HL-60 (cell line): ENCODE measurements around the gene MBLAC1.

Experiments
- CTCF ChIP-seq: IDR thresholded peaks from one replicate; pipeline ENCODE4 v1.5.1; 2011; ENCODE audit warnings: low read length, control low read depth, inconsistent platforms; ENCODE audit not compliant: insufficient read depth
- GABPA ChIP-seq: IDR thresholded peaks from 2 replicates; pipeline ENCODE4 v1.6.1; 2012; ENCODE audit warnings: low read depth
- POLR2AphosphoS5 ChIP-seq: IDR thresholded peaks from 2 replicates; pipeline ENCODE4 v1.6.1; 2012; ENCODE audit warnings: low read depth
- REST ChIP-seq: IDR thresholded peaks from 2 replicates; pipeline ENCODE4 v1.6.1; 2012; ENCODE audit warnings: low read depth; ENCODE audit not compliant: insufficient replicate concordance

GRCh38 chr7:100088095-100088620 lies 38.6 kb upstream of the MBLAC1 start:
- no peak for TF ChIP-seq CTCF
- no peak for TF ChIP-seq POLR2AphosphoS5
- no peak for TF ChIP-seq REST
- no peak for TF ChIP-seq GABPA
